ENCODE data around the gene ZNF692.

ZNF692 gene

DNA sequence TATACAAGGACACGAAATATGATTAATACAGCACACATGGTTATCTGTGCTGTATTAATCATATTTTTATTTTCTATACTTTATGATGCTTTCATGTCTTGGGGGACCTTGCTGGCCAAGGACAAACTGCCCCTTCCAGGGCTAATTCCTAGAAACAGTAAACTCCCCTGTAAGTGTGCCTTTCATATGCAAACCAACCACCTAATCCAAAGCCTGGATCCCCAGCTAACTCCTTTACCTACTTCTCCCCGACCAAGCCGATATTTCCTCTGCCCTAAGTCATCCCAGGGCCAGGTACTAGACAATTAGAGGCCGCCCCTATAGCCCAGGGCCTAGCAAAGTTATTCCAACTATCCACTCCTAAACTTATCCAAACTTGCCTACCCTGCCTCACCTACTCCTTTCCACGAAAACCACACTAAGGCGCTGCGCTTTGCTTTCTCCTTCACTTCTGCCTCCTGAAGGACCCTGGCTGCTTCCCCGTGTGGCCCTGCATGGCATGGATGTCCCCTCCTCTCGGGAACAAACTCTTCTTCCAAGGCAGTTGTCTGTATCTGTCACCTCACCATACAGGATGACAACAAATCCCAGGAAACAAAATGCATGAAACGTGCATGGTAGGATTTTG, 43.4 kb downstream of the ZNF692 start:
- no peak overlapping the region for H3K4me3 ChIP-seq (ENCODE audit: low read length in 2 of 2)
- no peak overlapping the region for H3K27ac ChIP-seq (ENCODE audit: low read length)
- H3K9ac ChIP-seq (ENCODE audit: low read length in 2 of 2), result no peak overlapping the region
- H3K4me1 ChIP-seq (ENCODE audit: control insufficient read depth, insufficient read depth, low read length), result peaks cover 15% of the 10 kb centered on the region
- peaks cover 36 to 53% of the 10 kb centered on the region in 2 donors for H3K36me3 ChIP-seq (ENCODE audit: control insufficient read depth in 2 of 2, insufficient read depth in 2 of 2, low read length in 2 of 2)
- no peaks in the 10 kb centered on the region for H3K27me3 ChIP-seq (ENCODE audit: control insufficient read depth in 1 of 2, insufficient read depth in 2 of 2, low read length in 2 of 2)
- no peaks in the 10 kb centered on the region for H3K9me3 ChIP-seq (ENCODE audit: control insufficient read depth in 2 of 2, low read length in 2 of 2)

DNA sequence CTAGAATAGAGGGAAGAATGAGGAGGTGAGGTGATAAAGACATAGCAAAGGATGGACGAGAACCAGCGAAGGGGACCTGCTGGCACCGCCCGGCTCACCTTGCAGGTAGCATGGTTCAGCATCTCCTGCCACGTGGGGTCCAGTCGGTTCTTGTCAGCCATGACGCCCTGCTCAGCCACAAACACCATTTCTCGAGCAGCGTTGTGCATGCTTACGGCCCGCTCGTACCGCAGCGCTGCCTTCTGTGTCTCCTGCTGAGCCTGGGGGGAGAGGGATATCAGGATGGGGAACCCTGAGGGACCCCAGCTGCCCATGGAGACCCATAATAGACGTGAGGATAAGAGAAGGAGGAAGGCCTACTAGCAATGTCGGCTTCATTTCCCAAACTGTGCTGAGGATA, 44.5 kb downstream of the ZNF692 start:
- peaks cover 10% of the 10 kb centered on the region for H3K4me1 ChIP-seq (ENCODE audit: control insufficient read depth, insufficient read depth, low read length)
- H3K36me3 ChIP-seq (ENCODE audit: control insufficient read depth in 2 of 2, insufficient read depth in 2 of 2, low read length in 2 of 2), result peaks cover 33 to 47% of the 10 kb centered on the region in 2 donors
- H3K27ac ChIP-seq (ENCODE audit: low read length), result no peak overlapping the region
- H3K4me3 ChIP-seq (ENCODE audit: low read length in 2 of 2), result no peak overlapping the region
- no peak overlapping the region for H3K9ac ChIP-seq (ENCODE audit: low read length in 2 of 2)
- no peaks in the 10 kb centered on the region for H3K9me3 ChIP-seq (ENCODE audit: control insufficient read depth in 2 of 2, low read length in 2 of 2)
- H3K27me3 ChIP-seq (ENCODE audit: control insufficient read depth in 1 of 2, insufficient read depth in 2 of 2, low read length in 2 of 2), result no peaks in the 10 kb centered on the region

DNA sequence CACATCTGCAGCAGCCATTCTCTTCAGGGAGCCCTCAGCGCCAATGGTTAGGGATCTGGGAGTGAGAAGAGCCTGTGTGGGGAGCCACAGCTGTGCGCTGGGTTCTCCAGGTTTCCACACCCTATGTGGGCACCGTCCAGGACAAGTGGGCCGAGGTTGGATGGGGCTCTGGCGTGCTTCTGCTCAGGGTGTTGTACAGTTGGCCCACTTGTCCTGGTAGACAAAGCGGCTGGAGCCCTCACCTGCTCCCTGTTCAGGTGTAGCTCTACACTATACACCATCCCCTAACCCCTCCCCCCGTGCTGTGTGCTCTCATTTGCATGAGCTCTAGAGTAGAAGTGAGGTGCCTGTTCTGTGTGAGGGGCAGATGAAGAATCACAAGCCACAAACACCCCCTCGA, 45.3 kb downstream of the ZNF692 start:
- no peaks in the 10 kb centered on the region for H3K27me3 ChIP-seq (ENCODE audit: control insufficient read depth in 1 of 2, insufficient read depth in 2 of 2, low read length in 2 of 2)
- peaks cover 33 to 47% of the 10 kb centered on the region in 2 donors for H3K36me3 ChIP-seq (ENCODE audit: control insufficient read depth in 2 of 2, insufficient read depth in 2 of 2, low read length in 2 of 2)
- no peak overlapping the region for H3K27ac ChIP-seq (ENCODE audit: low read length)
- H3K4me3 ChIP-seq (ENCODE audit: low read length in 2 of 2), result no peak overlapping the region
- H3K9ac ChIP-seq (ENCODE audit: low read length in 2 of 2), result no peak overlapping the region
- peaks cover 5% of the 10 kb centered on the region for H3K4me1 ChIP-seq (ENCODE audit: control insufficient read depth, insufficient read depth, low read length)
- no peaks in the 10 kb centered on the region for H3K9me3 ChIP-seq (ENCODE audit: control insufficient read depth in 2 of 2, low read length in 2 of 2)

DNA sequence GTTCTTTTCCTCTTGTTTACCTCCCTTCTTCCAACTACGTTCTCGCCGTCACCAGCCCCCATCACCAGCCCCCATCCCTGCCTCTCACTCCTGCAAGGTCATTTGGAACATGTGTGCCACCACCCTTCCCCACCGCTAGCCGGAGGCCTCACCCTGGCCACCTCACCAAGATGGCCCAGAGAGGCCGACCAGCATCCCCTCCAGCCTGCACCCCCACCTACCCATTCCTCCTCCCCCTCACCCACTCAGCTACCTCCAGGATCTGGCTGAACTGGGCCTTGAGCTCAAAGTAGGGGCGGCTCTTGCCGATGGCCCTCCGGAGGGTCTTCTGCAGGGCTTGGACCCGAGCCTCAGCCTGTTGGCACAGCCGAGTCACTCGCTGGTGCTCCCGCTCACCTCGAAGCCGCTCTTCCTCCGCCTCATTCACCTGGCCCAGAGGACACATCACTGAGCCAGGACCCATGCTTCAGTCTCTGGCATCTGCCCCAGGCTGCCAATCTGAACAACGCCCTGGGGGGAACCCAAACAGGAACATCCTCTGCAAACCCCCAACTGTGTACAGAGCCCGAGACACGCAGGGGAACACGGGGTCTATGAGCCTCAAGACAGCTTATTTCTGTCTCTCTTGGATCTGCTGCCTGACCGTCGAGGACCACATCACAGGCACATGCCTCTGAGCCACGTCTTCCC, 46.0 kb downstream of the ZNF692 start:
- Histone ChIP-seq H3K9me3 (ENCODE audit: control insufficient read depth in 2 of 2, low read length in 2 of 2) (no peaks in the 10 kb centered on the region), H3K4me3 (ENCODE audit: low read length in 2 of 2) (no peak overlapping the region), H3K4me1 (ENCODE audit: control insufficient read depth, insufficient read depth, low read length) (peaks cover 5% of the 10 kb centered on the region), H3K36me3 (ENCODE audit: control insufficient read depth in 2 of 2, insufficient read depth in 2 of 2, low read length in 2 of 2) (peaks cover 33 to 47% of the 10 kb centered on the region in 2 donors), H3K27ac (ENCODE audit: low read length) (no peak overlapping the region), H3K9ac (ENCODE audit: low read length in 2 of 2) (no peak overlapping the region), H3K27me3 (ENCODE audit: control insufficient read depth in 1 of 2, insufficient read depth in 2 of 2, low read length in 2 of 2) (no peaks in the 10 kb centered on the region)

DNA sequence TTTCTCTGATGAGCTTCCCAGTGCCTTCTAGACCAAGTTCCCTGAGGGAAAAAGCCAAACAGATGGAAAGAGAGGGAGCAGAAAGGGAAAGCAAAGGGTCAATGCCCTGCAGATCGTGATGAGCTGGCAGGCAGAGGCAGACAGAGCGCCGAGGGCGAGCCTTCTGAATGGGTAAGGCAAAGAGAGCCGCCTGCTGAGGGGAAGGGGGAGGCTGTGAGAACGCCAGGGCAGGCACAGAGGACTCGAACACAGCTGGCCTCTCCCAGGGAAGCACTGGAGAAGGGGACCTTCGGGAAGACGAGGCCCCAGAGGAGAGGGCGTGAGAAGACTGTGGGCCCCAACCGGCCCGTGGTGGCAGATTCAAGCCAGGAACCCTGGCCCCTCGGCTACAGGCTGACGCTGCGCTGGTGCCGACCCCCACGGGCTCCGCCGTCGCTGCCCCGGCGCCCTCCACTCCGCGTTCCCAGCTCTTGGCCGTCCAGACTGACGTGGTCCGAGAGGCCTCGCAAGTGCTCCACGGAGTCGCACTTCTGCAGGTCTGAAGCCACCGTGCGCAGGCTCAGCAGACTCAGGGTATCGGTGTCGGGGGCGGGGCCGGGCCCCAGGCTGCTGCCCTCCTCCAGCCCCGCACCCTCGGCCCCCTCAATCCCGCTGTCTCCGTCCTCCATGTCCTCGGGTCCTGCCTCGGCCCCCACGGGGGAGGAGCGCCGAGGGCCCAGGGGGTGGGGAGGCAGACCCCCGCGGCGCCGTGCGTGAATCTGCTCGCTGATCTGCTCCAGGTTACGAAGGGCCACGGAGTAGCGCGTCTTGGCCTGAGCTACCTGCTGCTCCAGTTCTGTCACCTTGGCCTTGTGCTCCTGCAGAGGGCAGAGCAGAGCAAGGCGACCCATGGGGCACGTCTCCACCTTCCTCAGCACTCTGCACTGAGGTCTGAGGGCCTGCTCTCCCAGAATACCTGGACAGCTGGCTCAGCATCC, 47.1 kb downstream of the ZNF692 start:
- H3K4me1 ChIP-seq (ENCODE audit: control insufficient read depth, insufficient read depth, low read length), result peaks cover 8% of the 10 kb centered on the region
- H3K27me3 ChIP-seq (ENCODE audit: control insufficient read depth in 1 of 2, insufficient read depth in 2 of 2, low read length in 2 of 2), result no peaks in the 10 kb centered on the region
- no peak overlapping the region for H3K9ac ChIP-seq (ENCODE audit: low read length in 2 of 2)
- peaks cover 33 to 43% of the 10 kb centered on the region in 2 donors for H3K36me3 ChIP-seq (ENCODE audit: control insufficient read depth in 2 of 2, insufficient read depth in 2 of 2, low read length in 2 of 2)
- no peak overlapping the region for H3K4me3 ChIP-seq (ENCODE audit: low read length in 2 of 2)
- H3K9me3 ChIP-seq (ENCODE audit: control insufficient read depth in 2 of 2, low read length in 2 of 2), result no peaks in the 10 kb centered on the region
- H3K27ac ChIP-seq (ENCODE audit: low read length), result no peak overlapping the region

DNA sequence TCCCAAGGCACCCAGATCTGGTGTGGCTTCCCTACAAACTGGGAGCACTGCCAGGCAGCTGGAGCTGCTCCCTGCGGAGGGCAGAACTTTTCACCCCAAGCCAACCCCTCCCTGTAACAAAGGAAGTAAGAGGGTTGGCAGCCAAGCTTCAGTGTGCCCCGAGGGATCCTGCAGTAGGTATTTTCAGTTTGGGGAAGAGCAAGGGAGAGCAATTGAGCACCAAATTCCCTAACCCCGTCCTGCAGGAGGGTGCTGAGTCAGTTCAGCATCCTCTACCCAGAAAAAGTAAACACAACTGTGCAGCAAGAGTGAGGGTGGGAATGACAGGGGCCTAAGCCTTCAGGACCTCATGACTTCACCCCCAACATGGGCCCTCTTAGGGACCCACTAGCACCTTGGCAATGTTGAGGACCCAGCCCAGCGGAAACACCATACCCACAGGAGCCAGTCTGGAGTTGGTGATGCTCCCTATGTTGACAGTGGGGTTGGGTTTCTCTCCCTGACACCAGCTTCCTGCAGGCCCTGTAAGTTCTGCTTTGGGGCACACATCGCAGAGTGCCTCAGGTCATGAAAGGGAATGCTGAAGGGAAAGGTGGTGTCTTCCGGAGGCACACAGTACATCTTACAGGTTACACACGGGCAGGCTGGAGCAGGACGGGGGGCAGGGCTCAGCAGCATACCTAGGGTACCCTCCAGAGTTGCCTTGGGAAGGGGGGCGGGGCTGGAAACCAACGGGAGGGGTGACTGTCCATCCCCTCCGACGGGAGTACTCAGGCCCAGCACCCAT, 48.0 kb downstream of the ZNF692 start:
- peaks cover 8% of the 10 kb centered on the region for H3K4me1 ChIP-seq (ENCODE audit: control insufficient read depth, insufficient read depth, low read length)
- no peaks in the 10 kb centered on the region for H3K9me3 ChIP-seq (ENCODE audit: control insufficient read depth in 2 of 2, low read length in 2 of 2)
- no peak overlapping the region for H3K9ac ChIP-seq (ENCODE audit: low read length in 2 of 2)
- H3K36me3 ChIP-seq (ENCODE audit: control insufficient read depth in 2 of 2, insufficient read depth in 2 of 2, low read length in 2 of 2), result peaks cover 26 to 38% of the 10 kb centered on the region in 2 donors
- no peak overlapping the region for H3K27ac ChIP-seq (ENCODE audit: low read length)
- H3K27me3 ChIP-seq (ENCODE audit: control insufficient read depth in 1 of 2, insufficient read depth in 2 of 2, low read length in 2 of 2), result no peaks in the 10 kb centered on the region
- peak overlapping the region in 1 of 2 donors; percentile 3 for H3K4me3 ChIP-seq (ENCODE audit: low read length in 2 of 2)

DNA sequence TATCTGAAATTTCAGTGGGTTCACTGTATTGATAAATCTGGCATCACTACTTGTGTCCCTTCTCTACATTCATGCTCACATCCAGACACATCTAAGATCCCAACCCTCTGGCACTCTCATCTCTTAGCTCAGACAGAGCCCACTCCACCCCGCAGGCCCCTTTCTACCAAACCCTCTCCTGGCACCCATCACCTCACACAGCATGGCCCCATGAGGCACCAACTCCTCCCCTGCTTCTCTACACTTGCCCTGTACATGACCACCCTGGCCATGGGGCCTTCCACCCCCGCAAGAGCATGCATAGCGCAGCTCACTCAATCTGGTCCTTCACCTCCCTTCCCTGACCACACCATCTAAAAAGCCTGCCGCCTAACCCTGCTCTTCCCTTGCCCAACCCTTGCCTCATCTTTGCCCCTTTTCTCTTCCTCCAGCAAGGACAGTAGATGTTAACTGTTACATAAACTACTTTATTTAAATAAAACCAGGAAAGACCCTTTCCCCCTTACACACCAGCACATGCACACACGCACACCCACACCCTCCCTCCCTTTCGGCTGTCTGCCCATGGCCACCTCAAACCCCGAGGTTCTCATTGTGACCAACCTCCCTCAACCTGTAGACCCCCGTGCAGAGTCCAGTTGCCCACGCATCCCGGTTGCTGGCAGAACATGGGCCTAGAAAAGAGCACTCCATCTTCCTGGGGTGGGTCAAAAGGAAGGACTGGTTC, 48.7 kb downstream of the ZNF692 start:
- Histone ChIP-seq H3K9ac (ENCODE audit: low read length in 2 of 2) (no peak overlapping the region), H3K27me3 (ENCODE audit: control insufficient read depth in 1 of 2, insufficient read depth in 2 of 2, low read length in 2 of 2) (no peaks in the 10 kb centered on the region), H3K4me3 (ENCODE audit: low read length in 2 of 2) (no peak overlapping the region), H3K4me1 (ENCODE audit: control insufficient read depth, insufficient read depth, low read length) (peaks cover 8% of the 10 kb centered on the region), H3K36me3 (ENCODE audit: control insufficient read depth in 2 of 2, insufficient read depth in 2 of 2, low read length in 2 of 2) (peaks cover 19 to 32% of the 10 kb centered on the region in 2 donors), H3K9me3 (ENCODE audit: control insufficient read depth in 2 of 2, low read length in 2 of 2) (no peaks in the 10 kb centered on the region), H3K27ac (ENCODE audit: low read length) (no peak overlapping the region)

DNA sequence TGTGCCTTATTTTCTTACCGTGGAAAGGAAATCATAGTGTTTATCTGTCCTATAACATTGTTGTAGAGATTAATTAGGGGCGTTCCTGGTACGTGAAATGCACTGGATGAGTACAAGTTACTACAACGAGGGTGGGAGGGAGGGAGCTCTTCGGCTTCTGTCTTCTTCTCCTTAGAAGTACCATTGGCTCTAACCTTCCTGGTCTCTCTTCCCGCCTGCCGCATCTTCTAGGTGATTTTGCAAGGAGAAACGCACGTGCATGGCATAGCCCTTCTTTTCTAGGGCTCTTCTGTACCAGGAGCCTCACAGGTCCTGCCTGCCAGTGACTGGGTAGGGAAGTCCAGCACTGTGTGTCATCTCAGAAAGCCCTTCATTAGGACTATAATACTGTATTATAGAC, 50.0 kb downstream of the ZNF692 start:
- H3K27me3 ChIP-seq (ENCODE audit: control insufficient read depth in 1 of 2, insufficient read depth in 2 of 2, low read length in 2 of 2), result no peaks in the 10 kb centered on the region
- no peak overlapping the region for H3K4me3 ChIP-seq (ENCODE audit: low read length in 2 of 2)
- H3K4me1 ChIP-seq (ENCODE audit: control insufficient read depth, insufficient read depth, low read length), result peaks cover 8% of the 10 kb centered on the region
- H3K9me3 ChIP-seq (ENCODE audit: control insufficient read depth in 2 of 2, low read length in 2 of 2), result no peaks in the 10 kb centered on the region
- no peak overlapping the region for H3K27ac ChIP-seq (ENCODE audit: low read length)
- H3K9ac ChIP-seq (ENCODE audit: low read length in 2 of 2), result no peak overlapping the region
- peaks cover 9 to 20% of the 10 kb centered on the region in 2 donors for H3K36me3 ChIP-seq (ENCODE audit: control insufficient read depth in 2 of 2, insufficient read depth in 2 of 2, low read length in 2 of 2)

DNA sequence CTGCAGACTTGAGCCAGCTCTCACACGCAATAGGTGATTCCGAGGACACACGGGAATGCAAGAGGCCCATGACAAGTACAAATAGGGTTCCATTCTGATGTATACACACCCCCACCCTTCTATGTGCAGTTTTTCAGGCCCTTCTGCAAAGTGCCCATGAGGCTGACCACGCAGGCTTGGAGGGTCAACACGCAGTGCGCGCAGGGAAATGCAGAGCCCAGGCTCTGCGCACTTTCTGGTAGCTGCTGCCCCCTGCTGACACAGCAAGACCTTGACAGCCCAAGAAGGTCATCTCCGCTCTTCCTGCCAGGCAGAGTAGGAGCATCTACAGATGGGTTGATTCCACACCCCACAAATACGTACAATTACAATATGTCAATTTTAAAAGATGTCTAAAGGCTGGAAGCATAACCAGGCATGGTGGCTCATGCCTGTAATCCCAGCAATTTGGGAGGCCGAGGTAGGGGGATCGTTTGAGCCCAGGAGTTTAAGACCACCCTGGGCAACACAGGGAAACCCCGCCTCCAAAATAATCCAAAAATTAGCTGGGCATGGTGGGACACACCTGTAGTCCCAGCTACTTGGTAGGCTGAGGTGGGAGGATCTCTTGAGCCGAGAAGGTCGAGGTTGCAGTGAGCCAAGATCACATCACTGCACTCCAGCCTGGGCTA, 51.7 kb downstream of the ZNF692 start:
- Histone ChIP-seq H3K27ac (ENCODE audit: low read length) (no peak overlapping the region), H3K27me3 (ENCODE audit: control insufficient read depth in 1 of 2, insufficient read depth in 2 of 2, low read length in 2 of 2) (no peaks in the 10 kb centered on the region), H3K9ac (ENCODE audit: low read length in 2 of 2) (no peak overlapping the region), H3K9me3 (ENCODE audit: control insufficient read depth in 2 of 2, low read length in 2 of 2) (no peaks in the 10 kb centered on the region), H3K4me3 (ENCODE audit: low read length in 2 of 2) (no peak overlapping the region), H3K4me1 (ENCODE audit: control insufficient read depth, insufficient read depth, low read length) (peaks cover 8% of the 10 kb centered on the region), H3K36me3 (ENCODE audit: control insufficient read depth in 2 of 2, insufficient read depth in 2 of 2, low read length in 2 of 2) (peaks cover 0 to 5% of the 10 kb centered on the region in 2 donors)
